HG03520 (cell line): Measurements from ENCODE around the gene USP15.

Source experiments
- ATAC-seq: cut with Tn5 transposase; IDR thresholded peaks from one replicate; pipeline ENCODE4 v1.9.1; 2021; ENCODE audit warnings: mild to moderate bottlenecking, moderate library complexity; ENCODE audit not compliant: unreplicated experiment

Gene USP15

GRCh38 chr12:62259993-62260732, at the start of gene USP15:
Gene USP15 (plus strand): TSS chr12:62260404. CDS start chr12:62260415, 11 bp downstream.
- ATAC-seq: peak; percentile 74

GRCh38 chr12:62210422-62210821, 49.8 kb upstream of the USP15 start:
- ATAC-seq: peak; percentile 68

- ATAC-seq: no peak
Measured at GRCh38 chr12:62211510-62211909, 48.7 kb upstream of the USP15 start.

- ATAC-seq: no peak
Measured at GRCh38 chr12:62214846-62215245, 45.4 kb upstream of the USP15 start.

GRCh38 chr12:62215506-62215905, 44.7 kb upstream of the USP15 start:
- ATAC-seq: no peak

- ATAC-seq: no peak
Measured at GRCh38 chr12:62217466-62218194, 42.6 kb upstream of the USP15 start.

- no peak for ATAC-seq
Measured at GRCh38 chr12:62221107-62221506, 39.1 kb upstream of the USP15 start.

GRCh38 chr12:62224601-62225000, 35.6 kb upstream of the USP15 start:
- ATAC-seq: no peak

GRCh38 chr12:62227091-62227490, 33.1 kb upstream of the USP15 start:
- no peak for ATAC-seq

GRCh38 chr12:62230652-62231051, 29.6 kb upstream of the USP15 start:
- ATAC-seq: no peak

- ATAC-seq: no peak
Measured at GRCh38 chr12:62232143-62232729, 28.0 kb upstream of the USP15 start.

GRCh38 chr12:62233805-62234204, 26.4 kb upstream of the USP15 start:
- no peak for ATAC-seq

GRCh38 chr12:62239571-62239970, 20.6 kb upstream of the USP15 start:
- ATAC-seq: no peak

- ATAC-seq: no peak
Measured at GRCh38 chr12:62247281-62248045, 12.7 kb upstream of the USP15 start.

GRCh38 chr12:62248873-62249272, 11.3 kb upstream of the USP15 start:
- no peak for ATAC-seq

GRCh38 chr12:62249419-62249818, 10.8 kb upstream of the USP15 start:
- ATAC-seq: no peak

- ATAC-seq: peak; percentile 96
Measured at GRCh38 chr12:62250671-62251608, 9.3 kb upstream of the USP15 start.

GRCh38 chr12:62251609-62251958, 8.6 kb upstream of the USP15 start:
- ATAC-seq: peak; percentile 34

GRCh38 chr12:62252576-62252975, 7.6 kb upstream of the USP15 start:
- ATAC-seq: no peak

GRCh38 chr12:62254967-62255366, 5.2 kb upstream of the USP15 start:
- no peak for ATAC-seq
